ENCODE measurements around the gene MCL1. TPM values are rescaled to one million over a fixed set of nuclear protein-coding genes. Genes with fewer than 3 reads are reported as not detected.
"Not testable (repeated sequence)": the region's sequence is repeated elsewhere in the genome, so short reads cannot be mapped to it uniquely, and the experiment has no call there.

The MCL1 gene
- total and polyA plus RNA-seq, 2 experiments from 2014 or later, result 55.3 to 244 TPM

GRCh38 chr1:150566589-150567340 is 12.6 kb downstream of the MCL1 start (continued):
- TF ChIP-seq ZNF462 (CRISPR knock-in tag; IDR thresholded peaks at IDR 0.05) (no peak), CREB1 (CRISPR knock-in tag; IDR thresholded peaks at IDR 0.05; ENCODE audit: low read depth) (no peak), EZH2 (IDR thresholded peaks at IDR 0.05; ENCODE audit: low read depth, unreplicated experiment) (no peak)
- TF ChIP-seq, protein P1, sequence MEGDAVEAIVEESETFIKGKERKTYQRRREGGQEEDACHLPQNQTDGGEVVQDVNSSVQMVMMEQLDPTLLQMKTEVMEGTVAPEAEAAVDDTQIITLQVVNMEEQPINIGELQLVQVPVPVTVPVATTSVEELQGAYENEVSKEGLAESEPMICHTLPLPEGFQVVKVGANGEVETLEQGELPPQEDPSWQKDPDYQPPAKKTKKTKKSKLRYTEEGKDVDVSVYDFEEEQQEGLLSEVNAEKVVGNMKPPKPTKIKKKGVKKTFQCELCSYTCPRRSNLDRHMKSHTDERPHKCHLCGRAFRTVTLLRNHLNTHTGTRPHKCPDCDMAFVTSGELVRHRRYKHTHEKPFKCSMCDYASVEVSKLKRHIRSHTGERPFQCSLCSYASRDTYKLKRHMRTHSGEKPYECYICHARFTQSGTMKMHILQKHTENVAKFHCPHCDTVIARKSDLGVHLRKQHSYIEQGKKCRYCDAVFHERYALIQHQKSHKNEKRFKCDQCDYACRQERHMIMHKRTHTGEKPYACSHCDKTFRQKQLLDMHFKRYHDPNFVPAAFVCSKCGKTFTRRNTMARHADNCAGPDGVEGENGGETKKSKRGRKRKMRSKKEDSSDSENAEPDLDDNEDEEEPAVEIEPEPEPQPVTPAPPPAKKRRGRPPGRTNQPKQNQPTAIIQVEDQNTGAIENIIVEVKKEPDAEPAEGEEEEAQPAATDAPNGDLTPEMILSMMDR (conservative IDR thresholded peaks at IDR 0.05; ENCODE audit: low read depth in 2 of 2), result no peak

- H3K4me1 Mint-ChIP-seq, result peaks cover 74% of the 10 kb centered on the region
Observed at GRCh38 chr1:150565240-150565991, 14.0 kb downstream of the MCL1 start.

More at GRCh38 chr1:150565240-150565991, 14.0 kb downstream of the MCL1 start:
- DNase-seq (ENCODE audit: low spot score); ATAC-seq; H3K36me3 ChIP-seq (ENCODE audit: insufficient read depth); H3K9me2 ChIP-seq (ENCODE audit: insufficient read depth); H3K27me3 ChIP-seq (ENCODE audit: insufficient read depth); H4K20me1 ChIP-seq (replicated peaks; ENCODE audit: insufficient read depth); H3K9me3 Mint-ChIP-seq; H3K4me3 Mint-ChIP-seq; H2AFZ ChIP-seq; H3K4me2 ChIP-seq; H3K4me3 ChIP-seq: not testable (repeated sequence)
- peaks cover 11% of the 10 kb centered on the region; the same call in 2 of the 3 replicates for H3K36me3 Mint-ChIP-seq (ENCODE audit: low read depth)
- Histone ChIP-seq H3F3A (replicated peaks; ENCODE audit: low read depth) (peaks cover 27% of the 10 kb centered on the region), H3K27ac (ENCODE audit: low read depth) (peak overlapping the region; percentile 99; the same call in 1 of the 2 replicates), H3K79me2 (replicated peaks; ENCODE audit: insufficient read depth) (peaks cover 41% of the 10 kb centered on the region), H3K4me1 (ENCODE audit: insufficient read depth) (peaks cover 50% of the 10 kb centered on the region)
- peaks cover 52% of the 10 kb centered on the region for H3K27me3 Mint-ChIP-seq (ENCODE audit: insufficient read depth, low read depth, poor library complexity)
- peak overlapping the region; percentile 90 for H3K27ac Mint-ChIP-seq

All from GM23338 (cell line).